Raji (cell line): ENCODE measurements around the gene CACNA1H.
"Not testable (repeated sequence)": the region's sequence is repeated elsewhere in the genome, so short reads cannot be mapped to it uniquely, and the experiment has no call there.

ENCODE experiments used
- POLR2A ChIP-seq: IDR thresholded peaks from 2 replicates; pipeline ENCODE4 v1.6.1; 2011; ENCODE audit warnings: low read depth, low read length, control low read depth; ENCODE audit not compliant: insufficient read depth

The CACNA1H gene

DNA sequence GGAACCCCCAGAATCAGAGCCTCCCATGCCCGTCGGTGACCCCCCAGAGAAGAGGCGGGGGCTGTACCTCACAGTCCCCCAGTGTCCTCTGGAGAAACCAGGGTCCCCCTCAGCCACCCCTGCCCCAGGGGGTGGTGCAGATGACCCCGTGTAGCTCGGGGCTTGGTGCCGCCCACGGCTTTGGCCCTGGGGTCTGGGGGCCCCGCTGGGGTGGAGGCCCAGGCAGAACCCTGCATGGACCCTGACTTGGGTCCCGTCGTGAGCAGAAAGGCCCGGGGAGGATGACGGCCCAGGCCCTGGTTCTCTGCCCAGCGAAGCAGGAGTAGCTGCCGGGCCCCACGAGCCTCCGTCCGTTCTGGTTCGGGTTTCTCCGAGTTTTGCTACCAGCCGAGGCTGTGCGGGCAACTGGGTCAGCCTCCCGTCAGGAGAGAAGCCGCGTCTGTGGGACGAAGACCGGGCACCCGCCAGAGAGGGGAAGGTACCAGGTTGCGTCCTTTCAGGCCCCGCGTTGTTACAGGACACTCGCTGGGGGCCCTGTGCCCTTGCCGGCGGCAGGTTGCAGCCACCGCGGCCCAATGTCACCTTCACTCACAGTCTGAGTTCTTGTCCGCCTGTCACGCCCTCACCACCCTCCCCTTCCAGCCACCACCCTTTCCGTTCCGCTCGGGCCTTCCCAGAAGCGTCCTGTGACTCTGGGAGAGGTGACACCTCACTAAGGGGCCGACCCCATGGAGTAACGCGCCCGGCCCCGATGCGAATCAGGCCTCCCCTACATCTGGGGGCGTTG lies 68.1 kb downstream of the CACNA1H start:
- no peak for TF ChIP-seq POLR2A

DNA sequence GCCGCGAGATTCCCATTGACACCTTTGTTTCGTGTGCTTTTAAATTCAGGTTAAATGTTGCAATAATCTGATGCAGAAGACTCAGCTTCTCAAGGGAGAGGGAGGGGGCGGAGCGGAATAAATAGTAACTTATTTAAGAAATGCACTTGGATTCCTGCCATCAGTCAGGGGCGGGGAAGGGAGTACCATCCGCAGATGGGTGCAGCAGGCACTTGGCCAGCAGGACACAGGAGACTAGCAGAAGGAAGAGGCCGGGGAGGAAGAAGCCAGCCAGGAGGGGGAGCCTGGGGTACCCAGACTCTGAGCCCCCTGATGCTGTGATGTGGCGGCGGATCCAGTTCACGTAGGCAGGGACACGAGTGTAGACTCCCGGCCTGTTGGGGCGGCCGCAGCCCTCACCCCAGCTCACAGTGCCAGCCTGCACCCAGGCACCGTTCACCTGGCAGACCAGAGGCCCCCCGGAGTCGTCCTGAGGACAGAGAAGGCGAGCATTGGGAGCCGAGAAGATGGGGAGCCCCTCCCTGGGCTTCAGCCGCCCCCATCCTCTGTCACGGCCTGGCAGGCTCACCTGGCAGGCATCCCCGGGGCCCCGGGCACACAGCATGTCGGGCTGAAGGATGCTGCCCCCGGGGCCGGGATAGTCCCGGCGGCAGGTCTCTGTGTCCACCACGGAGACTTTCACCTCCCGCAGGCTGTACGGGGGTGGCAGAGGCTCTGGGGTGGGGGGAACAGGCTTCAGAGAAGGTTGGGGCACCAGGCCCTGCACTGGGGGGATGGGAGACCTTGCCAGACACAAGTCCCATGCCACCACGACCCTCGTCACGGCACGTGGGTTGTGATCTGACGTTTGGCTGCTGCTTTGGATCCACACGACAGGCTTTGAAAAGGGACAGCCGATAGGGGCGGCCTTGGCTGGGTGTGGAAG lies 69.0 kb downstream of the CACNA1H start:
- no peak for TF ChIP-seq POLR2A

DNA sequence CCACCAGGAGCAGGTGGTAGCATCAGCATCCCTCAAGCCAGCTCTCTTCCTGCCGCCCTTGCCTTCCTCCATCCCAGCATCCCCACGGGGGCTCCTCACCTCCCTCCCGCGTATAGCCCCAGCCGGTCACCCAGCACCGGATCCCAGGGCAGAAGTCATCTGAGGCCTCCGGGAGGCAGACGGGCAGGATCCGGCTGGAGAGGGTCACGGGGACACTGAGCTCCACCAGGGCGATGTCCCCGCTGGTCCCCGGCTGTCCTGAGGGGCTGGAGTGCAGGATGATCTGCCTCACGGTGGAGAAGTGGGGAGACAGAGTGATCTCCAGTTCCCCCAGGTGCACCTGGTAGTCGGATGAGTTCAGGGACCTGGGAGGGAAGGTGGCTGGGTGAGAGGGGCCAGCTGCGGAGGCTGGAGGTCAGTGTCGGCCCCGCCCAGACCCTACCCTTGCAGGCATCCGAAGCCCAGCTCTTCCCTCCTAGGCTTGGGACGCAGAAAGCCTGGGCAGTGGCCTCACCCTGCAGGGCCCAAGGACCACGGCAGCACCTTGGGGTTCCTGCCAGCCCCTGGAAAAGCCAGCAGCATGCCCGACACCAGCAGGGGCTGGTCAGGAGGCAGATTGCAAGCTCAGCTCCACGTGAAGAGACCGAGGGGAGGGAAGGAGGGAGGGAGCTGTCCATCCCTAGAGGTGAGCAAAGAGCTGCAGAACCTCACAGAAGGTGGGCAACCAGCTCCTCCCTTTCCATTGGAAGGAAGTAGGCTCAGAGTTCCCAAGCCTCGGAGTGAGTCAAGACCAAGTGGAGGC lies 69.8 kb downstream of the CACNA1H start:
- TF ChIP-seq POLR2A, result no peak

DNA sequence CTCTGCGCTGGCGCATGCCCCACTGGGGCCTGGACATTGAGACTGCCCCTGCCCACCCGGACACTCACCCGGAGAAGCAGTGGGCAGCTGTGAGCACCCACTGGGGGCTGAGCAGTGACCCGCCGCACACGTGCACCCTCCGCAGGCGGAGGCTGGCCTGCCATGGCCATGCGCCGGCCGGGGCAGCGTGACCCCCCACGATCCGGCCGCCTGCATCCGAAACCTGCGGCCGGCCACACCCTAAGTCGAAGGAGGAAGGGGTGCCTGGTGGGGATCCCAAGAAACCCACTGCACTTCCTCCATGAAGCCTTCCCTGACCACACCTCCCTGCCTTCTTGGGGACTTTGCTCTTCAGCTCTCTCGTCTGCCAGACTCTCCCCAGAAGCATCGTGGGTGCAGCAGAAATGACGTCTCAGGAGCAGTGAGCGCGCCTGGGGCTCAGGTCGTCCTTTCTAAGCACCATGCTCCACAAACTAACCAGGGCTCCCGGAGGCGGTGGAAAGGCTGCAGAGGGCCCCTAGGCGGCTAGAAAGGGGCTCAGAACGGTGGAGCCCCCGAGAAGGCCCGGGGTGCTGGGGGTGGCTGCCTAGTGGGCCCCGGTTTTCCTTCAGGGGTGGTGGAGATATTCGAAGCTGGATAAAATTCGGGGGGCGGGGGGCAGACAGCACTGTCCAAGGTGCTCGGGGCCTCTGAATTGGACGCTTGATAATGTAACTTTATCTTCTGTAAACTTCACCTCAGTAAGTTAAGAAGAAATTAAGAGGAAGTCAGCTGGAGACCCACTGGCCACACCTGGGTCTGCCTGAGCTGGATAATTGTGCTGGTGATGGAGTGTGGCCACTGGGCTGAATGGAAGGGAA lies 70.7 kb downstream of the CACNA1H start:
- TF ChIP-seq POLR2A, result no peak

DNA sequence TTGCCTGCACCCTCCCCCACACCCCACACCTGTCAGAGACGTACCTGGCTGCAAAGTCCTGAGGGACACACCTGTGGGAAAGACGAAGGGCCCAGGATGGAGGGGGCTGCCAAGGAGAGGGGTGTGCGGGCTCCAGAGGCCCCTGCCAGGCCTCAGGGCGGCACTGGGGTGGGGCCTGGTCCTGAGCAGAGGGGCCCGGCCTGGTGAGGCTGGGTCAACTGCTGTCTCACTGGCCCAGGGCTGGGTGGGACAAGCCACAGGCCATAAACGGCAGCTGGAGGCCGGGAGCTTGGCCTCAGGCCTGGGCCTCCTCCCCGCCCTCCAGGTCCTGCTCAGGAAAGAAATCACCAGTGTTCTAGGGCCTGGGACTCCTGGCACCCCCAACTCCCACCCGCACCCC lies 71.7 kb downstream of the CACNA1H start:
- no peak for TF ChIP-seq POLR2A

DNA sequence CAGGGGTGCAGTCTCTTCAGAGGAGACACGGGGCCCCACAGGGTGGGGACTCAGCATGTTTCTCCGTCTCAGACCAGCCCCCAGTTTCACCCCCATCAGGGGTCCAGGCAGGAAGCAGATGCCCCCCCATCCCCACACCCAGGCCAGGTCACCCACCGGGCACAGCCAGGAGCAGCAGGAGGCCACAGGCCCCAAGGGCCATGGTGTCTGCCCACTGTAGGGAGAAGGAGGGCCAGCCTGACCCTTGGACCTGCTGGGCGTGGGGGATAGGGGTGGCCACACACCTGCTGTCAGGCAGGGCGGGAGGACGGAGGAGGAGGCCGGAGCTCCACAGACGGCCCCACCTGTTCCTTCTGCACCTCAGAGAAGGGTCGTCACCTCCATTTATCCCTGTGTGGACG lies 72.1 kb downstream of the CACNA1H start, which contains the start of gene TPSG1:
TPSG1 (minus strand) TSS at position 218 of the 401 bp plus-strand sequence; CDS start at position 202, 16 bp downstream.
- TF ChIP-seq POLR2A, result no peak

DNA sequence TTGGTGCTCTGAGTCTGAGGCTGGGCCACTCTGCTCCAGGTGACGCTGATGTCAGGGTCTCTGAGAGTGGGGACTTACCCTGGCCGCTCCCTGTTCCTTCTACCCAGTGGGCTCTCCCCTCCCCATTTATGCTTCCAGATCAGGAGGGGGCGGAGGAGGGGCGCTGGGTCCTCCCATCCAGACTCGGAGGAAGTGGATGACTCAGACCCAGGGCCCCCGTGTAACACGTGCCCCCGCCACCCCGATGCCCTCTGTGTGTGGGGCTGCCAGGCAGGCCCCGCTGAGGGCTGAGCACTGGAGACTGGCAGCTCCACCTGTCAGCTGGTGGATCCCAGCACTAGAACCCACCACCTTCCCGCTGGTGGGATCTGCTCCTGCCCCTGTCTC lies 77.2 kb downstream of the CACNA1H start, which contains the start of gene TPSB2:
TPSB2 (minus strand) TSS at position 101 of the 387 bp plus-strand sequence. CDS start 233 bp downstream, outside the sequence.
- not testable (repeated sequence) for TF ChIP-seq POLR2A

DNA sequence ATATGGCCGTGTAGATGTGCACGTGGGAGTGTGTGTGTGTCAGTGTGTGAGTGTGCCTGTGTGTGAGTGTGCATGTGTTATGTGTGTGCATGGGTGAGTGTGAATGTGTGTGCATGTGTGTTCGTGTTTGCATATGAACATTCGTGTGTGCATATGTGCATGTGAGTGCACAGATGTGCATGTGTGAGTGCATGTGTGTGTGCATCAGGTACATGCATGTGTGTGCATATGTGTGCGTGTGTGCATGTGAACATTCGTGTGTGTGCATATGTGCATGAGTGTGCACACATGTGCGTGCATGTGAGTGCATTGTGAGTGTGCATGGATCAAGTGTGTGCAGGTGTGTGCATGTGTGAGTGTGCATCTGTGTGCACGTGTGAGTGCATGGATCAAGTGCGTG lies 85.1 kb downstream of the CACNA1H start:
- no peak for TF ChIP-seq POLR2A

DNA sequence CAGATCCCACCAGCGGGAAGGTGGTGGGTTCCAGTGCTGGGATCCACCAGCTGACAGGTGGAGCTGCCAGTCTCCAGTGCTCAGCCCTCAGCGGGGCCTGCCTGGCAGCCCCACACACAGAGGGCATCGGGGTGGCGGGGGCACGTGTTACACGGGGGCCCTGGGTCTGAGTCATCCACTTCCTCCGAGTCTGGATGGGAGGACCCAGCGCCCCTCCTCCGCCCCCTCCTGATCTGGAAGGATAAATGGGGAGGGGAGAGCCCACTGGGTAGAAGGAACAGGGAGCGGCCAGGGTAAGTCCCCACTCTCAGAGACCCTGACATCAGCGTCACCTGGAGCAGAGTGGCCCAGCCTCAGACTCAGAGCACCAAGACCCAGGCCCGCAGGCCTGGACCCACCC lies 87.5 kb downstream of the CACNA1H start, which contains the start of gene TPSAB1:
TPSAB1 (plus strand) TSS at position 270 of the 400 bp plus-strand sequence. CDS start 234 bp downstream, outside the sequence.
- TF ChIP-seq POLR2A, result not testable (repeated sequence)

DNA sequence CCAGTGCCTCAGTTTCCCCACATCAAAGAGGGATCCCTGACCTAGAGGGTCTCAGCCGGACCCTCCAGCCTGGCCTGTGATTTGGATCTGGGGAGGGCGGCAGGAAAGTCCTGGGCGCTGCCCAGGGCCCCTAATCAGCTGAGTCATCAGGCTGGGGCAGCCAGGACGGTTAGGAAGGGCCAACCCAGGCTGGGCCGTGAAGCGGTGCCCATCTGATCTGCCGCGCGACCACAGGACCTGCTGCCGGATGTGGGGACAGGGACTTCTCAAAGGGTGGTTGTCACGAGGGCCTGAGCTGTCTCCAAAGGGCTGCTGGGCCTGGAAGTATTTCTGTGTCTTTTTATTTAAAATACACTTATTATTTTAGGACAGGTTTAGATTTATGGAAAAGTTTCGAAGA lies 92.0 kb downstream of the CACNA1H start:
- no peak for TF ChIP-seq POLR2A

DNA sequence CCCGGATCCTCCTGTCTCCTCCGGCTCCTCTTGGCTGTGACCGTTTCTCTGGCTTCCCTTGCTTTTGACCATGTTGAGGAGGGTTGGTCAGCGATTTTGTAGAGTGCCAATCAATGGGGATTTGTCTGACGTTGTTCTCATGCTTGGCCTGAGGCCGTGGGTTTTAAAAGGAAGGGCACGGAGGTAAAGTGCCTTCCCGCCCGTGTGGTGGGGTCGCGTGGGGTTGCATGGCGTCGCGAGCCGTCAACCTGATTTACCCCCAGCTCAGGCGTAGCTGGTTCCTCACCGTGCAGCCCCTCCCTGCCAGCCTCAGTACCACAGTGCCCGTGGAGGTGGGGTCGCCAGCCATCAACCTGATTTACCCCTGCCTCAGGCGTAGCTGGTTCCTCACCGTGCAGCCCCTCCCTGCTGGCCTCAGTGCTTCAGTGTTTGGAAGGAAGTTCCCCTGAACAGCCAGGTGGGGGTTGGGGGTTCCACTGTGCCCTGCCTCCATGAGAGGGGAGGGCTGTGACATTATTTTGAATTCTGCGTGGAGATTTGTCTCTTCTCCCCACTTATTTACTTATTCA lies 92.6 kb downstream of the CACNA1H start:
- TF ChIP-seq POLR2A, result no peak

DNA sequence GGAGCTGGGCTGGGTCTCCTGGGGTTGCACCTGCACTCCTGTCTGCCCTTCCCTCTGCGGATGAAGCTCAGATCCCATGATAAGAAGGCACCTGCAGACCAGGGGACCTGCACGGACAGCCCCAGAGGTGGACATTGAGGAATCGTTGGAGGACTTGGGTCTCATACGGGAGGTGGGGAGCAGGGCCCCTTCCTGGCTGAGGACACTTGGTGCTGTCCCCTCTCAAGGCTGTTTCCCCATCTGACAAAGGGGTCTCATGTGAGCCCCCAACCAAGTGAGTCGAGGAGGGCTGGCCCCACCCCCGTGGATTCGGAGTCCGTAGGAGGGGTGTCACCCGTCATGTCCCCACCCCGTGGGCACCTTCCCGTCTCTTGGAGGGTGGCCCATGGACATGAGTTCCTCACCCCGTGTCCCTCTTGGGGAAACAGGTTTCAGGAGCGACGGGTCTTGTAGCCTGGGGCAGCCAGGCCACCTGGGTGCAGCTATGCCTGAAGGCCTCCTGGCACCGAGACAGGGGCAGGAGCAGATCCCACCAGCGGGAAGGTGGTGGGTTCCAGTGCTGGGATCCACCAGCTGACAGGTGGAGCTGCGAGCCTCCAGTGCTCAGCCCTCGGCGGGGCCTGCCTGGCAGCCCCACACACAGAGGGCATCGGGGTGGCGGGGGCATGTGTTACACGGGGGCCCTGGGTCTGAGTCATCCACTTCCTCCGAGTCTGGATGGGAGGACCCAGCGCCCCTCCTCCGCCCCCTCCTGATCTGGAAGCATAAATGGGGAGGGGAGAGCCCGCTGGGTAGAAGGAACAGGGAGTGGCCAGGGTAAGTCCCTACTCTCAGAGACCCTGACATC lies 102.6 kb downstream of the CACNA1H start, which contains the start of gene TPSD1:
TPSD1 (plus strand) TSS at position 794 of the 847 bp plus-strand sequence. CDS start 212 bp downstream, outside the sequence.
- not testable (repeated sequence) for TF ChIP-seq POLR2A
